Measurements from ENCODE around the gene CFAP61.

The CFAP61 gene

GRCh38 chr20:20034486-20034885 is 17.8 kb upstream of the CFAP61 start:
- in situ Hi-C loops (cut with HindIII; ENCODE audit: low sequenced_read_pairs) = no loop called here
- DNase-seq (ENCODE audit: low read depth, low spot score) = no peak
- TF ChIP-seq CTCF (IDR thresholded peaks at IDR 0.05; ENCODE audit: low read depth, low read length) = no peak
- no peak overlapping the region for H3K4me3 ChIP-seq (ENCODE audit: low read depth, low read length)

- TF ChIP-seq CTCF (IDR thresholded peaks at IDR 0.05; ENCODE audit: low read depth, low read length) = no peak
- in situ Hi-C loops (cut with HindIII; ENCODE audit: low sequenced_read_pairs) = no loop called here
- no peak for DNase-seq (ENCODE audit: low read depth, low spot score)
- no peak overlapping the region for H3K4me3 ChIP-seq (ENCODE audit: low read depth, low read length)
These were observed 15.6 kb upstream of the CFAP61 start for GRCh38 chr20:20036756-20037155.

DNA sequence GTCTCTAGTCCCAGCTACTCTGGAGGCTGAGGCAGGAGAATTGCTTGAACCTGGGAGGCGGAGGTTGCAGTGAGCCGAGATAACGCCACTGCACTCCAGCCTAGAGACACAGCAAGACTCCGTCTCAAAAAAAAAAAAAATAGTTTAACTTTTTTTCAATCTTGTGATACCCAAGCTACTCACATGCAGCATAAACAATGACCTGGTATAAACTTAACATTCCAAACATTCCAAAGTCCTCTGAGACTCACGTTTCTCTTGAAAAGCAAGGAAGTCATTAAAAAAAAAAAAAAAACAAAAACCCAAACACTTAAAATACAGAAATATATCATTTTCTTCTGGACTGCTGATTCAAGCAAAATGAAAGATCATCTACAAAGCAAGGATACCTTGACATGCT is 14.4 kb upstream of the CFAP61 start:
- DNase-seq (ENCODE audit: low read depth, low spot score) = peak; percentile 35
- in situ Hi-C loops (cut with HindIII; ENCODE audit: low sequenced_read_pairs) = no loop called here
- TF ChIP-seq CTCF (IDR thresholded peaks at IDR 0.05; ENCODE audit: low read depth, low read length) = no peak
- H3K4me3 ChIP-seq (ENCODE audit: low read depth, low read length) = no peak overlapping the region

- H3K4me3 ChIP-seq (ENCODE audit: low read depth, low read length) = no peak overlapping the region
- no peak for DNase-seq (ENCODE audit: low read depth, low spot score)
- TF ChIP-seq CTCF (IDR thresholded peaks at IDR 0.05; ENCODE audit: low read depth, low read length) = no peak
- in situ Hi-C loops (cut with HindIII; ENCODE audit: low sequenced_read_pairs) = no loop called here
These were observed 13.7 kb upstream of the CFAP61 start for GRCh38 chr20:20038586-20038985.

- in situ Hi-C loops (cut with HindIII; ENCODE audit: low sequenced_read_pairs) = no loop called here
- DNase-seq (ENCODE audit: low read depth, low spot score) = no peak
- H3K4me3 ChIP-seq (ENCODE audit: low read depth, low read length) = no peak overlapping the region
- no peak for TF ChIP-seq CTCF (IDR thresholded peaks at IDR 0.05; ENCODE audit: low read depth, low read length)
These were observed 12.5 kb upstream of the CFAP61 start for GRCh38 chr20:20039752-20040387.

GRCh38 chr20:20051767-20052073 is 612 bp upstream of the CFAP61 start:
- no peak for DNase-seq (ENCODE audit: low read depth, low spot score)
- no peak for TF ChIP-seq CTCF (IDR thresholded peaks at IDR 0.05; ENCODE audit: low read depth, low read length)
- in situ Hi-C loops (cut with HindIII; ENCODE audit: low sequenced_read_pairs) = no loop called here
- H3K4me3 ChIP-seq (ENCODE audit: low read depth, low read length) = peak overlapping the region; percentile 99

Data from astrocyte of the spinal cord (primary cell).